ENCODE data around the gene BRD7.
A peak's percentile ranks its signal among the peaks of the same experiment; 100 is the strongest.

The BRD7 gene

GRCh38 chr16:50389900-50390299 is 21.1 kb upstream of the BRD7 start:
- DNase-seq (ENCODE audit: low spot score) = no peak

GRCh38 chr16:50388496-50388895 is 19.7 kb upstream of the BRD7 start:
- no peak for DNase-seq (ENCODE audit: low spot score)

DNA sequence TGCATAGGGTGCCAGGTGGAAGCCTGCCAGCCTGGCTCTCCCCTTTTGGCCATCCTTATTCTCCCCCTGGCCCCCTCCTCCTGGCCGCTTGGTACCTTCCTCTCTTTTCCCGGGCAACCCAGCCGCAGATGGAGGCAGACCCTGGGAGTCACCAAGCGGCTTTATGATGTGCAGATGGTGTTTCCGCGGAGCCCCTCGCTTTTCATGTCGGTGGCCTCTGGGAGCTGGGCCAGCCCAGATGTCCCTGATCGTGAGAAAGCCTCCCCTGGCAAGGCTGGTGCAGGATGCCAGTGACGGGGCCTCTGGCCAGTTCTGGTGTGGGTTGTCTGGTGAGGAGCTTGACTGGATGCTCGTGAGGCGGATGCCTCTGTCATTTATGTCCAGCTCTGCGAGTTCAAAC is 18.0 kb upstream of the BRD7 start:
- no peak for DNase-seq (ENCODE audit: low spot score)

- no peak for DNase-seq (ENCODE audit: low spot score)
Measured at GRCh38 chr16:50386139-50386538, 17.4 kb upstream of the BRD7 start.

- DNase-seq (ENCODE audit: low spot score) = no peak
Measured at GRCh38 chr16:50384500-50385135, 15.8 kb upstream of the BRD7 start.

GRCh38 chr16:50381679-50382440 is 13.1 kb upstream of the BRD7 start:
- no peak for DNase-seq (ENCODE audit: low spot score)

- DNase-seq (ENCODE audit: low spot score) = no peak
Measured at GRCh38 chr16:50378417-50378816, 9.6 kb upstream of the BRD7 start.

DNA sequence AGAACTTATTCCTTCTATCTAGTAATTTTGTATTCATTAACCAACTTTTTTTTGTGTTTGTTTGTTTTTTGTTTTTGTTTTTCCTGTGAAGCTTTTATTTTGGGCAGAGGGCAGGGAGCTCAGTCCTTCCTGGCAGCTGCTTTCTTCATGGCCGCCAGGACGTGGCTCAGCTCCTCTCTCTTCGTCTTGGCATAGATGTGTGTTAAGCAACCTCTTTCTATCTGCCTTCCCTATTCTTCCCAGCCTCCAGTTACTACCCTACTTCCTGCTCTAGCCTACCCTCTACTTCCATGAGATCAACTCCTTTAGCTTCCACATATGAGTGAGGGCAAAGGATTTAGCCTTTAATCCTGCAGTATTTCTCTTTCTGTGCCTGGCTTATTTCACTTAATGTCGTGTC is 8.2 kb upstream of the BRD7 start:
- DNase-seq (ENCODE audit: low spot score) = no peak

GRCh38 chr16:50373780-50374179 is 5.0 kb upstream of the BRD7 start:
- no peak for DNase-seq (ENCODE audit: low spot score)

- no peak for DNase-seq (ENCODE audit: low spot score)
Measured at GRCh38 chr16:50373345-50373701, 4.5 kb upstream of the BRD7 start.

DNA sequence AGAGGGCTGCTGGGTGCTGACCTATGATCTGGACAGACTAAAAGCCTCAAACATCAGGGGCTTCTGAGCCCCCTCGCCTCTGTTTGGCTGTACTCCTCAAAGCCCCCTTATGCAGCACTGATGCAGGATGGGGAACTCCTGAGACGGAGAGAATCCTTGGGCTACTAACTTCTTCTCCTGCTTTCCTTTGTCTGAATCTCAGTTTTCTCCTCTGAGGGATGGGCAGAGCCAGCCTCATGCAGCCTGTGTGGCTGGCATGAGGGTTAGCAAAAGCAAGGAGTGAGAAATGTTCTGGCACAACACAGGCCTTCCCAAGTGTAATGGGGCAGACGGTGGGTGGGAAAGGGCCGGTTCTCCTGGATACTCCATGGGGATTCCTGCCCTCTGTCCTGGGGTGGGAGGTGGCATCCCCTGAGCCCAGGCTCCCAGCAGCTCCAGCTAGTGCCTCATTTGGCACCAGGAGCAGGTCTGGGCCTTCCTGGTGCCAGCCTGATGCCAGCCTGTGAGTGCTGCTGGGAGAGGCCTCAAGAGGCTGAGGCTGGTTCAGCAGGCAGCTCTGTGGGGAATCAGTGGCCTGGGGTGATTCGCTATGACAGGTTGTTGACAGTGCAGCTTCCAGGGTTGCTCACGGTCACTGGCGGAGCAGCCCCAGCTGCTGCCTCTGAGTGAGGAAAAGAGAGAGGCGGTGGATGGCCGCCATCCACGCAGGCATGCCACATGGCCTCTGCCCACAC is 4.0 kb upstream of the BRD7 start:
- DNase-seq (ENCODE audit: low spot score) = peak; percentile 40

GRCh38 chr16:50371936-50372595 is 3.3 kb upstream of the BRD7 start:
- peak; percentile 75 for DNase-seq (ENCODE audit: low spot score)

- no peak for DNase-seq (ENCODE audit: low spot score)
Measured at GRCh38 chr16:50371036-50371716, 2.4 kb upstream of the BRD7 start.

GRCh38 chr16:50369133-50369804 is 481 bp upstream of the BRD7 start:
- no peak for DNase-seq (ENCODE audit: low spot score)

GRCh38 chr16:50367777-50368409 is 895 bp downstream of the BRD7 start:
- DNase-seq (ENCODE audit: low spot score) = no peak

GRCh38 chr16:50365791-50366575 is 2.8 kb downstream of the BRD7 start:
- no peak for DNase-seq (ENCODE audit: low spot score)

- DNase-seq (ENCODE audit: low spot score) = no peak
Measured at GRCh38 chr16:50363656-50364055, 5.1 kb downstream of the BRD7 start.

DNA sequence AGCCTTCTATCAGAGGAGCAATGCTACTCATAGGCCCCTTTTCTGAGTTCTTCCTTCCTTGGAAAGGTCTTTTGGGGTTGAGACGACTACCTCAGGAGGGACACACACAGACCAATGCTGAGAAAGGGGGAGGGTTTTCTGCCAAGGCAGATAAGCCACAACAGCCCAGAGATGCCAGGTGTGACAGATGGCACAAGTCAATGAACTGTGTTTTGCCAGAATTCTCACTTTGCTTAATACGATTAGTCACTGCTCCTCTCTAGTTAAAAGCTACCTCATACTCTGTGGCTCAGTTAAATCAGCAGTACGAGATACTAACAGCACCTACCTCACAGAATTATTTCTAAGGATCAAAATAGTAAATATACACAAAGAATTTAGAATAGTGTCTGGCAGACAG is 8.0 kb downstream of the BRD7 start:
- no peak for DNase-seq (ENCODE audit: low spot score)

- no peak for DNase-seq (ENCODE audit: low spot score)
Measured at GRCh38 chr16:50360033-50360778, 8.6 kb downstream of the BRD7 start.
